Activated CD4-positive, alpha-beta T cell treated with anti-CD3 and anti-CD28 coated beads, Interleukin-2, Interleukin-4, amounts not matched to agents 100 ng/mL and 50 ng/mL, durations not matched to agents 16 hours and 8 hours (primary cell): ENCODE data around the gene CD4.
A peak's percentile ranks its signal among the peaks of the same experiment; 100 is the strongest.
"Not testable (repeated sequence)": the region's sequence is repeated elsewhere in the genome, so short reads cannot be mapped to it uniquely, and the experiment has no call there.

Experiments used
- DNase-seq: peaks from one replicate; pipeline ENCODE4 v3.0.0-alpha.2; 2020; ENCODE audit warnings: low spot score

Gene CD4

DNA sequence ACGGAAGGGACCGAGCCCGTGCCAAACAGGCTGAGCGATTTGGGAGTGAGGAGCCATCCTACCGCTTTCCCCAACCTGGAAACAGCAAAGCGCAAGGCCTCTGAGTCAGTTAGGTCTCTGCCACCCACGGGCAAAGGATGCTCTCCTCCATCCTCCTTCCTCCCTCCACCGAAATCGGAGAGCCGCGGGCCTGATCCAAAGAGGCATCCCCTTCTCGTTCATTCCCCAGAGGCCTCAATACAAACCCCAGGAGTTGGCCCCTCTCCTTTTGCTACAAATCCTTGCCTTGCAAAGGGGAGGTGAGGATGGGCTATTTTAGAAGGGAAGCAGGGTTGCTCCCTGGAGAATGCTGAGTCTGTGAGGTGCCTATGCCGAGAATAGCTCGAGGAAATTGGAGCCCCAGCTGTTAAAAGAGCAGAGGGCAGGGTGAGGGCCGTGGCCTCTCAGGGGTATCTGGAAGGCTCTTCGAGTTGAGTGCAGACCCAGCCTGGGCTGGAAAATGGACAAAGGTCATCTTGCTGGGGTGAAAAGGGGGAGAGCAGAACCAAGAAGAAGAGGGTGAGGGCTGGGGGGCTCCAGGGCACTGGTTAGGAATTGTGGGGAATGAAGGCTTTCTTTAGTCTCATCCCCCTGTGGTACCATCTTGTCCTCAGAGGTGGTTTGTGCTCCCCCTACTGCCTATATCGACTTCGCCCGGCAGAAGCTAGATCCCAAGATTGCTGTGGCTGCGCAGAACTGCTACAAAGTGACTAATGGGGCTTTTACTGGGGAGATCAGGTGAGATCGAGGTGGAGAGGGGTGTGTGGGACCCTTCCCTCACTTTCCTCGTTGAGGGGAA is 79.1 kb downstream of the CD4 start:
- peak; percentile 27 for DNase-seq

DNA sequence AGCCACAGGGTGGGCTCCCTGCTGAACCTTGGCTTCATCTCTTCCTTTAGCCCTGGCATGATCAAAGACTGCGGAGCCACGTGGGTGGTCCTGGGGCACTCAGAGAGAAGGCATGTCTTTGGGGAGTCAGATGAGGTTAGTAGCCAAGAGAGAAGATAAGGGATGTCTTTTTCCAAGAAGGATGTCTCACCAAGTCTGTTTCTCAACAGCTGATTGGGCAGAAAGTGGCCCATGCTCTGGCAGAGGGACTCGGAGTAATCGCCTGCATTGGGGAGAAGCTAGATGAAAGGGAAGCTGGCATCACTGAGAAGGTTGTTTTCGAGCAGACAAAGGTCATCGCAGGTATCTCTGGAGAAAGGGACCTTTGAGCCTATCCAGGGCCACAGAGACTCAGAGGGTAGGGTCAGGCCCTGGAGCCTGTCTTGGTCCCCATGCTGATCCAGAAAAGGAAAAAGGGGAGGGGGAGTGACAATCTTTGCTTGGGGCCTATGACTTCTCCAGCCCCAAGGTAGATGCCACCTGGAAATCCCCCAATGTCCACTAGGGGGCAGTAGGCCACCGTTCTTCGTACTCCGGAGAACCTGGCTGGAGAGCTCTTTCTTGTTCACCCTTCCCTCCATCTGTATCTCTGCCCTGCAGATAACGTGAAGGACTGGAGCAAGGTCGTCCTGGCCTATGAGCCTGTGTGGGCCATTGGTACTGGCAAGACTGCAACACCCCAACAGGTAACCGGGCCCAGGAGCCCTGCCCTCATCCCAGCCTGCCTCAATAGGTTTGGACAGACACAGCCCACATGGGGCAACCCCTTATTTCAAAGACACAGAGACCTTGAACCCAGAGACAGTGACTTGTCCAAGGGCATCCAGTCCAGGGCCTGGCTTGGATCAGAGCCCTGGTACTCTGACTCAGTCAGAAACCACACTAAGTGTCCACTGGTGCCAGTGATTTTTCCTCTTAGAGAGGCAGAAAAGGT is 80.0 kb downstream of the CD4 start:
- peak; percentile 88 for DNase-seq

DNA sequence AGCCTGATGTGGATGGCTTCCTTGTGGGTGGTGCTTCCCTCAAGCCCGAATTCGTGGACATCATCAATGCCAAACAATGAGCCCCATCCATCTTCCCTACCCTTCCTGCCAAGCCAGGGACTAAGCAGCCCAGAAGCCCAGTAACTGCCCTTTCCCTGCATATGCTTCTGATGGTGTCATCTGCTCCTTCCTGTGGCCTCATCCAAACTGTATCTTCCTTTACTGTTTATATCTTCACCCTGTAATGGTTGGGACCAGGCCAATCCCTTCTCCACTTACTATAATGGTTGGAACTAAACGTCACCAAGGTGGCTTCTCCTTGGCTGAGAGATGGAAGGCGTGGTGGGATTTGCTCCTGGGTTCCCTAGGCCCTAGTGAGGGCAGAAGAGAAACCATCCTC is 81.0 kb downstream of the CD4 start:
- DNase-seq, result not testable (repeated sequence)
